Ureter (tissue), 1 donor: Measurements from ENCODE around the gene FKBP7. TPM values are rescaled to one million over a fixed set of nuclear protein-coding genes. Genes with fewer than 3 reads are reported as not detected.
"Not testable (repeated sequence)": the region's sequence is repeated elsewhere in the genome, so short reads cannot be mapped to it uniquely, and the experiment has no call there.

Source experiments
- DNase-seq: peaks from one replicate; pipeline ENCODE4 v3.0.0-alpha.2; 2020; ENCODE audit warnings: low spot score
- total RNA-seq: library from RNA; stranded (reverse); gene quantifications from one replicate; pipeline ENCODE4 v1.2.4, GENCODE V29; 2023
- donor health status: DM: yes; HTN: yes; CAD: no.

The FKBP7 gene
- total RNA-seq, 1 donor from 2014 or later, result 13.6 TPM

DNA sequence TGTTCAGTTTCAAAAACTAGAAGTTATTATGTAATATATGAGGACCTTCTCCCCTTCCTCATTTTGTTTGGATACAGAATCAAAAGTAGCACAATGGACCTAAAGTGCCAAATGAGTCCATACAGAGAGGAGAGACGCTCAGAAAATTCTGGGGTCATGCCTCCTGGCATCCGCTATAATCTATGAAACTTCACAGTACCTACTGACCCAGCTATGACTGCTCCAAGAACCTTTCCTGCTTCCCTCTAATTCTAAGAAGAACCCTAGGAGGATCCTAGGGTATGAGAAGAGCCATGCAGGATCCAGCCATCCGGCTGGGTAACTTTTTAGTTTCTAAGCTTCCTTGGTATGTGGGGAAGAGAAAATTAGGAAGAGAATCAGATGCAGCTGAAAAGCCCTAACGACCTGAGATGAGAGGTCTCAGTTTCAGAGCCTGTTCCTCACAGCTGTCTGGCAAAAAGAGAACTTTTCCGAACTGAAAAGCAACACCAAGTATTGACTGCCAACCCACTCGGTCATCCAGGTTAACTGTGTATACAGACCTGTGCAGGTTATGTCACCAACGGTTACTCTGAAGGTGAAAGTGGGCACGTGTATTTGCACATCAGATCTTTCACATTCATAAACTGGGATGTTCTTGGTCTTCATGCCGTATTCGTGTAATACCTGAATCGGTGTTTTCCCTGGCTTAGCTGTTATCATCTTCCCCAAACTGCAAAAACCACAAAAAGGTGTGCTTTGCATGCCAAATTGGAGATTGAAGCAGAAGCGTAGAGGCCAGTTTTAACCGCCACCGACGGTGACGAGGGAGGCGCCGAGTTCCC lies 28.5 kb downstream of the FKBP7 start:
- DNase-seq, result no peak

- DNase-seq, result no peak
These were observed 29.3 kb downstream of the FKBP7 start for GRCh38 chr2:178448968-178449661.

- no peak for DNase-seq
These were observed 37.0 kb downstream of the FKBP7 start for GRCh38 chr2:178441426-178441825.

GRCh38 chr2:178436662-178437061 lies 41.7 kb downstream of the FKBP7 start:
- no peak for DNase-seq

DNA sequence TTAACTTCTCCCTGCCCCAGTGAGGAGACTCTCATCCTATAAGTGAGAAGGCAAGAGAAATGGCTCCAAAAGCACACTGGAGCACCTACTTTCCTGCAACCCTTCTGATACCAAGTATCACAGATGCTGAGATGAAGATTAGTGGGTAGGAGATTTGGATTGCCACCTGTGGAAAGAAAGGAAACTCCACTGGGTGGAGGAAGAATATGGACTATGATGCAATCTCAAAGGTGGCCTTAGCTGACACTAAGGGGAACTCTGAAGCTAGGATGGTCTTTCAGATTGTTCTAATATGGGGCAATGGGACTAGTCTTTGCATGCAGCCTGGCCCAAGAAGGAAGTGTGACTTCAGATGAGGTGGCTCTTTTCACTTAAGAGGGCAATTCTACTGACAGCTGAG lies 49.1 kb downstream of the FKBP7 start:
- DNase-seq, result no peak

DNA sequence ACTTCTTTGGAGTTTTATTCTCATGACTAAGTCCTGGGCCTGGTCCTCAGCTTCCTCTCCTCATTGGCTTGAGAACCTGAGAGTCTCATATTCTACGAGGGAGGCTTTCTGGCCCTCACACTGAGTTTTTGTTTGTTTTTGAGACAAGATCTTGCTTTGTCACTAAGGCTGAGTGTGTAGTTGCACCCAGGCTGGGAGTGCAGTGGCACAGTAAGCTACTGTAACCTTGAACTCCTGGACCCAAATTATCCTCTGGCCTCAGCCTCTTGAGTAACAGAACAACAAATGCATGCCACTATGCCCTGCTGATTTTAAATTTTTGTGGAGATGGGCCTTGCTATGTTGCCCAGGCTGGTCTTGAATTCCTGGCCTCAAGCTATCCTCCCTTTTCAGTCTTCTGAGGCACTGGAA lies 50.0 kb downstream of the FKBP7 start:
- DNase-seq, result no peak

GRCh38 chr2:178427458-178427857 lies 50.9 kb downstream of the FKBP7 start:
- no peak for DNase-seq

GRCh38 chr2:178426388-178426787 lies 52.0 kb downstream of the FKBP7 start:
- no peak for DNase-seq

- no peak for DNase-seq
These were observed 53.1 kb downstream of the FKBP7 start for GRCh38 chr2:178425255-178425827.

- DNase-seq, result not testable (repeated sequence)
These were observed 54.7 kb downstream of the FKBP7 start for GRCh38 chr2:178423746-178424145.

- DNase-seq, result no peak
These were observed 56.3 kb downstream of the FKBP7 start for GRCh38 chr2:178422097-178422496.

GRCh38 chr2:178420463-178420999 lies 57.9 kb downstream of the FKBP7 start:
- no peak for DNase-seq

DNA sequence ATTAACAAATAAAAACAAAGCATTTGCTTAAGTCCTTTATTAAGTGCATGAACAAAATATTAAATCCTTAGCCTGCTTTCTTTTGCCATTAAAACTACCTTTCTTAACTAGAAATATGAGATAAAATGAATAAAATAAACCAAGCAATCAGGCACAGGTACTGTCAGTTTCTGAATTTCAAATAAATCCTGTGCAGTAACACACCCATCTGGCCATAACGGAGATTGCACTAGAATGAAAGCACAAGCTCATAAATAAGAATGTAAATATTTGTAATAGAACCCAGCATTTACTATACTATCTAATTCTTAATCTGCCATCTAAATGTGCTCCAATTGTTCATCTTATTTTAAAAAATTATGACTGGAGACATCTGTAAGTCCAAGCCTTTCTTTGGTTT lies 59.3 kb downstream of the FKBP7 start:
- no peak for DNase-seq

- no peak for DNase-seq
These were observed 60.0 kb downstream of the FKBP7 start for GRCh38 chr2:178418426-178418825.

GRCh38 chr2:178417916-178418315 lies 60.5 kb downstream of the FKBP7 start:
- no peak for DNase-seq

DNA sequence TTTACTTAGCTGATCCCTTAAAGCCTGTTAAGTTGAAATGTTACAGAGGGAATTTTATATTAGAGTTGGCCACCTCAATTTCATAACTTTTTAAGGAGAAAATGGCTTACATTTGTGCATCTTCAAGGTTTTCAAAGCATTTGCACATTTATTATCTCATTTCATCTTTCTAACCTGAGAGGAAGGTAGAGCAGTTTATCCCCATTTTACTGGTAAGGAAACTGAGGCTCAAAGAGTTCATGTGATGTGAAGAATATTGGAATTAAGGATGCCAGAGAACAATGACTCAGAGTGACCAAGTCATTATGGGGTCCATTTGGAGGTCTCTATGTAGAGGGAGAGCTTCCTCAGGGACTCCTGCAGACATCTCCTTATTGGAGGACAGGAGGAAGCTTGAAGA lies 62.4 kb downstream of the FKBP7 start:
- no peak for DNase-seq

GRCh38 chr2:178414266-178415247 lies 63.8 kb downstream of the FKBP7 start:
- DNase-seq, result peak; percentile 92
